Neural cell (in vitro differentiated cells): ENCODE data around the gene ENPP7.

ENCODE experiments used
- CTCF ChIP-seq: fragments of 450-650 bp; IDR thresholded peaks from 2 replicates; pipeline ENCODE4 v1.5.1; 2014; ENCODE audit warnings: antibody characterized with exemption, mild to moderate bottlenecking, moderate library complexity; ENCODE audit not compliant: poor library complexity, severe bottlenecking
- EP300 ChIP-seq: fragments of 450-650 bp; conservative IDR thresholded peaks from 2 replicates; pipeline ENCODE4 v1.6.1; 2014; ENCODE audit warnings: antibody characterized with exemption, mild to moderate bottlenecking, moderate library complexity; ENCODE audit not compliant: poor library complexity, severe bottlenecking
- EZH2 ChIP-seq: fragments of 200-600, 300-800 bp; shearing (Covaris generic), sonication (generic); IDR thresholded peaks from 2 replicates; pipeline ENCODE4 v1.6.1; 2014; ENCODE audit warnings: antibody characterized with exemption, low read length, borderline replicate concordance, mild to moderate bottlenecking; ENCODE audit not compliant: insufficient read depth, poor library complexity, severe bottlenecking
- MXI1 ChIP-seq: fragments of 450-650 bp; conservative IDR thresholded peaks from 2 replicates; pipeline ENCODE4 v1.6.1; 2014; ENCODE audit warnings: antibody characterized with exemption, mild to moderate bottlenecking; ENCODE audit not compliant: poor library complexity, severe bottlenecking
- POLR2AphosphoS5 ChIP-seq: IDR thresholded peaks from 2 replicates; pipeline ENCODE4 v1.6.1; 2012
- REST ChIP-seq: IDR thresholded peaks from 2 replicates; pipeline ENCODE4 v1.6.1; 2012; ENCODE audit warnings: borderline replicate concordance
- SMC3 ChIP-seq: fragments of 450-650 bp; conservative IDR thresholded peaks from 2 replicates; pipeline ENCODE4 v1.6.1; 2014; ENCODE audit warnings: antibody characterized with exemption, mild to moderate bottlenecking, moderate library complexity; ENCODE audit not compliant: poor library complexity
- TAF1 ChIP-seq: IDR thresholded peaks from 2 replicates; pipeline ENCODE4 v1.6.1; 2012; ENCODE audit warnings: low read depth

GRCh38 chr17:79755591-79755990 is 24.8 kb downstream of the ENPP7 start:
- TF ChIP-seq CTCF (no peak), EP300 (no peak), POLR2AphosphoS5 (no peak), TAF1 (no peak), EZH2 (no peak), MXI1 (no peak), SMC3 (no peak), REST (no peak)
